NCI-H774 (cell line): ENCODE results near the gene MRTFB.

Experiments
- DNase-seq: peaks from one replicate; lab custom pipeline; 2025; lab: John Stamatoyannopoulos, UW

Gene MRTFB

DNA sequence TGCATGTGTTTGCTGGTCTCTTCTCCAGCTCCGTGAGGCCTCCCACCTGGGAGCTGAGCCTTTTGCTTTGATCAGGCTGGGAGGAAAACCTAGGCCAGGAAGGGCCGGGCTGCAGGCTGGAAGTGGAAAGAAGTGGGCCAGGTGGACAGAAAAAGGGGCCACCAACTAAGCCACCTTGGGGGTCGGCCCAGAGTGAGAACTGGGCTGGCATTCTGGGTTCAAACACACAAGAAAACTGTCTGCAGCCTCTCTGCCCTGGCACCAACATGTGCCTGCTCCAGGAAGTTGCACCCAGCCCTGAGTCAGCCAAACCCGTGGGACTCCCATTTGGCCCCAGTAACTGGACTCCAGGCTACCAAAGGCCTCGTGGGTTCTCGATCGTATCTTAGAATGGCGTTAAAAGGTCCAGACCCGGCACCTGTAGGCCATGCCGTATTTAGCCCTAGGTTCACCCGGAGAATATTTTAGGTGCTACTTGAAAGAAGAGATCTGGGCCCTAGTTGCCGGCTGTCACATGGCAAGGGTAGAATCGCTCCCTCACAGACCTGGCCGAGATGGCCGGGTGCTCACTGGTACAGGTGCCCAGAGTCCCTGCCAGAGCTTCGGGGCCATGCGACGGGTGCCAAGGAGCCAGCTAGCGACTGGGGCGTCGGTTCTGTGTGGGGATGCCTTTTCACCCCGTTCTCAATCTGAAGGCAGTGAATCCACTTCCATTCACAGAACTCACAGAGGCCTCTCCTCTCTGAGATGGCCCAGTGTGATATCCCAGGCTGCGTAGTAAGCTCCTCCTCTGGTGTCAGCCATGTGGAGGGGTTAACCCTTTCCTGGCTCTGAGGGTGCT lies 236.6 kb downstream of the MRTFB start:
- no peak for DNase-seq

DNA sequence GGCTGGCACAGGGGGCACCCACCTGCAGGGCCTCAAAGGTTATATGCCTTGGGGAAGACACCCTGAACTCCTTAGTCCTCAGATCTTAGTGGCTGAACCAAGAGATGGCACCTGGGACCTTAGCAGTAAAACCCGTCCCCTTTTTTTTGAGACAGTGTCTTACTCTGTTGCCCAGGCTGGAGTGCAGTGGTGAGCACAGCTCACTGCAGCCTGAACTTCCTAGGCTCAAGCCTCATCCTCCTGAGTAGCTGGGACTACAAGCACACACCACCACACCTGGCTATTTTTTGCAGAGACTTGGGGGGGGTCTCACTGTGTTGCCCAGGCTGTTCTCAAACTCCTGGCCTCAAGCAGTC lies 237.2 kb downstream of the MRTFB start:
- no peak for DNase-seq

GRCh38 chr16:14309001-14309886 lies 238.1 kb downstream of the MRTFB start:
- no peak for DNase-seq

GRCh38 chr16:14309906-14310305 lies 238.8 kb downstream of the MRTFB start:
- no peak for DNase-seq

DNA sequence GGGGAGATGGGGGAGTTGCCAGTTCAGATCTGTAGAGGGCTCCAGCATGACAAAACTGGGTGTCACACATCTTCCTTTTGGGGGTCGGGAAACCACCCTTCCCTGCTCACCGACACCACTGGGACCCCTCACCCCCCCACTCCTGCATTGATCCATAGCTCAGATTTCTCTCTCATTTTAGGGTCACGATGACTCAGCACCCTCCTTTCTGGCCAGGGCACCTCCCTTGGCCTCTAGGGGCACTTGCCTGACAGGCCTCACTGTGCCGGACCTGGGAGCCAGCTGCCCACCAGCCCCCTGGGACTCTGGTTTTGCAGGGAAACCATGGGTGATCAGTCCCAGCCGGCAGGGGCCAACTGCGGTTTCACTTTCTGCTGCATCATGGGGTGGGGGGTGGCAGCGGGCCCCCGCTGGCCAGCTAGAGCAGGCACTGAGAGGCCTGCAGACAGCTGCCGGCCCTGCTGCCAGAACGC lies 239.4 kb downstream of the MRTFB start:
- no peak for DNase-seq

- no peak for DNase-seq
Measured at GRCh38 chr16:14314116-14314515, 243.0 kb downstream of the MRTFB start.

DNA sequence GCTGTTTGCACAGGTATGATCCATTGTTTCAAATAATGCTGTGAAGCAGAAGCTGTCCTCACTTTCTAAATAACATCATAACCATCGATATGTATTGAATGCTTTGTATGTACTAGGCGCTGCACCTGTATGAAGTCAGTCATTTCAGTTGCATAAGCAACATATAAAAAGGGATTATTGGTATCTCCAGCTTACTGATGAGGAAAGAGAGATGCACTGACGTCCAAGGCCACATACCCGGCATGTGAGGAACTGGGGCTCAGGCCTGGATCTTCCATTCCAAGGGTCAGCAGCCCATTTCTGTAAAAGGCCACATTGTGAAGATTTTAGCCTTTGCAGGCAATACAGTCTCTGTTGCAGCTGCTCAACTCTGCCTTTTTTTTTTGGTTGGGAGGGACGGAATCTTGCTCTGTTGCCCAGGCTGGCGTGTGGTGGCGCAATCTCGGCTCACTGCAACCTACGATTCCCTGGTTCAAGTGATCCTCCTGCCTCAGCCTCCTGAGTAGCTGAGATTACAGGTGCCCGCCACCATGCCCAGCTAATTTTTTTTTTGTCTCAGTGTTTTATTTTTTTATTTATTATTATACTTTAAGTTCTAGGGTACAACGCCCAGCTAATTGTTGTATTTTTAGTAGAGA lies 244.7 kb downstream of the MRTFB start:
- no peak for DNase-seq
